ENCODE results near the gene NT5C1B. TPM values are rescaled to one million over a fixed set of nuclear protein-coding genes. Genes with fewer than 3 reads are reported as not detected.

NT5C1B gene
- total and polyA plus RNA-seq, 10 of the 15 experiments (the other 5 are each of a cell fraction or from before 2014, with no cell fraction given) = 0.40 to 0.44 TPM; not detected in 8

- in situ Hi-C loops (cut with MboI) (no loop called here), intact Hi-C loops (cut with micrococcal nuclease; ENCODE audit: unreplicated experiment) (no loop called here)
- no peak overlapping the region for H3K27ac ChIP-seq (ENCODE audit: control insufficient read depth, insufficient read depth)
- H3K4me3 ChIP-seq = no peak overlapping the region
- WGBS (ENCODE audit: insufficient coverage, insufficient replicate concordance, low lambda C conversion rate, missing lambda C conversion rate) = 11% methylated on average over 2 of the region's 2 CpGs
- ChIA-PET CTCF (interaction anchor here (1.2 to 1.3 kb wide), 2 partner anchors 10 to 205 kb away, joined by 3 read pairs; no protein-coding TSS in a partner anchor), POLR2A (no interaction called here), RAD21 (ENCODE audit: unreplicated experiment) (no interaction called here), SMC1A (ENCODE audit: uncharacterized antibody, unreplicated experiment) (no interaction called here)
- H3K9ac ChIP-seq (ENCODE audit: control insufficient read depth, insufficient read depth, low read length) = no peak overlapping the region
- no peak overlapping the region for H2AFZ ChIP-seq (ENCODE audit: control insufficient read depth, low read depth, low read length)
- DNase-seq (ENCODE audit: low read depth, low spot score) (no peak), ATAC-seq (no peak), FAIRE-seq (no peak)
- no peak for TF ChIP-seq ZSCAN29 (IDR thresholded peaks at IDR 0.05)
- TF ChIP-seq EED (IDR thresholded peaks at IDR 0.05; ENCODE audit: low read depth) = no peak
- TF ChIP-seq, protein P1, sequence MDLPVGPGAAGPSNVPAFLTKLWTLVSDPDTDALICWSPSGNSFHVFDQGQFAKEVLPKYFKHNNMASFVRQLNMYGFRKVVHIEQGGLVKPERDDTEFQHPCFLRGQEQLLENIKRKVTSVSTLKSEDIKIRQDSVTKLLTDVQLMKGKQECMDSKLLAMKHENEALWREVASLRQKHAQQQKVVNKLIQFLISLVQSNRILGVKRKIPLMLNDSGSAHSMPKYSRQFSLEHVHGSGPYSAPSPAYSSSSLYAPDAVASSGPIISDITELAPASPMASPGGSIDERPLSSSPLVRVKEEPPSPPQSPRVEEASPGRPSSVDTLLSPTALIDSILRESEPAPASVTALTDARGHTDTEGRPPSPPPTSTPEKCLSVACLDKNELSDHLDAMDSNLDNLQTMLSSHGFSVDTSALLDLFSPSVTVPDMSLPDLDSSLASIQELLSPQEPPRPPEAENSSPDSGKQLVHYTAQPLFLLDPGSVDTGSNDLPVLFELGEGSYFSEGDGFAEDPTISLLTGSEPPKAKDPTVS (IDR thresholded peaks at IDR 0.05; ENCODE audit: low read depth, low read length) = no peak
- TF ChIP-seq NR2C1 (IDR thresholded peaks at IDR 0.05) = no peak
- TF ChIP-seq FOS (IDR thresholded peaks at IDR 0.05; ENCODE audit: borderline replicate concordance, extremely low read depth, insufficient read length) = no peak
- TF ChIP-seq IRF4 (IDR thresholded peaks at IDR 0.05; ENCODE audit: low read depth, low read length) = no peak
- TF ChIP-seq REST (IDR thresholded peaks at IDR 0.05; ENCODE audit: low read depth, low read length) = no peak
- TF ChIP-seq CREM (IDR thresholded peaks at IDR 0.05; ENCODE audit: low read depth) = no peak
- TF ChIP-seq, protein P2, sequence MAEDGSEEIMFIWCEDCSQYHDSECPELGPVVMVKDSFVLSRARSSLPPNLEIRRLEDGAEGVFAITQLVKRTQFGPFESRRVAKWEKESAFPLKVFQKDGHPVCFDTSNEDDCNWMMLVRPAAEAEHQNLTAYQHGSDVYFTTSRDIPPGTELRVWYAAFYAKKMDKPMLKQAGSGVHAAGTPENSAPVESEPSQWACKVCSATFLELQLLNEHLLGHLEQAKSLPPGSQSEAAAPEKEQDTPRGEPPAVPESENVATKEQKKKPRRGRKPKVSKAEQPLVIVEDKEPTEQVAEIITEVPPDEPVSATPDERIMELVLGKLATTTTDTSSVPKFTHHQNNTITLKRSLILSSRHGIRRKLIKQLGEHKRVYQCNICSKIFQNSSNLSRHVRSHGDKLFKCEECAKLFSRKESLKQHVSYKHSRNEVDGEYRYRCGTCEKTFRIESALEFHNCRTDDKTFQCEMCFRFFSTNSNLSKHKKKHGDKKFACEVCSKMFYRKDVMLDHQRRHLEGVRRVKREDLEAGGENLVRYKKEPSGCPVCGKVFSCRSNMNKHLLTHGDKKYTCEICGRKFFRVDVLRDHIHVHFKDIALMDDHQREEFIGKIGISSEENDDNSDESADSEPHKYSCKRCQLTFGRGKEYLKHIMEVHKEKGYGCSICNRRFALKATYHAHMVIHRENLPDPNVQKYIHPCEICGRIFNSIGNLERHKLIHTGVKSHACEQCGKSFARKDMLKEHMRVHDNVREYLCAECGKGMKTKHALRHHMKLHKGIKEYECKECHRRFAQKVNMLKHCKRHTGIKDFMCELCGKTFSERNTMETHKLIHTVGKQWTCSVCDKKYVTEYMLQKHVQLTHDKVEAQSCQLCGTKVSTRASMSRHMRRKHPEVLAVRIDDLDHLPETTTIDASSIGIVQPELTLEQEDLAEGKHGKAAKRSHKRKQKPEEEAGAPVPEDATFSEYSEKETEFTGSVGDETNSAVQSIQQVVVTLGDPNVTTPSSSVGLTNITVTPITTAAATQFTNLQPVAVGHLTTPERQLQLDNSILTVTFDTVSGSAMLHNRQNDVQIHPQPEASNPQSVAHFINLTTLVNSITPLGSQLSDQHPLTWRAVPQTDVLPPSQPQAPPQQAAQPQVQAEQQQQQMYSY (CRISPR knock-in tag; IDR thresholded peaks at IDR 0.05) = no peak
- TF ChIP-seq PAX8 (IDR thresholded peaks at IDR 0.05) = no peak
- TF ChIP-seq, protein P3, sequence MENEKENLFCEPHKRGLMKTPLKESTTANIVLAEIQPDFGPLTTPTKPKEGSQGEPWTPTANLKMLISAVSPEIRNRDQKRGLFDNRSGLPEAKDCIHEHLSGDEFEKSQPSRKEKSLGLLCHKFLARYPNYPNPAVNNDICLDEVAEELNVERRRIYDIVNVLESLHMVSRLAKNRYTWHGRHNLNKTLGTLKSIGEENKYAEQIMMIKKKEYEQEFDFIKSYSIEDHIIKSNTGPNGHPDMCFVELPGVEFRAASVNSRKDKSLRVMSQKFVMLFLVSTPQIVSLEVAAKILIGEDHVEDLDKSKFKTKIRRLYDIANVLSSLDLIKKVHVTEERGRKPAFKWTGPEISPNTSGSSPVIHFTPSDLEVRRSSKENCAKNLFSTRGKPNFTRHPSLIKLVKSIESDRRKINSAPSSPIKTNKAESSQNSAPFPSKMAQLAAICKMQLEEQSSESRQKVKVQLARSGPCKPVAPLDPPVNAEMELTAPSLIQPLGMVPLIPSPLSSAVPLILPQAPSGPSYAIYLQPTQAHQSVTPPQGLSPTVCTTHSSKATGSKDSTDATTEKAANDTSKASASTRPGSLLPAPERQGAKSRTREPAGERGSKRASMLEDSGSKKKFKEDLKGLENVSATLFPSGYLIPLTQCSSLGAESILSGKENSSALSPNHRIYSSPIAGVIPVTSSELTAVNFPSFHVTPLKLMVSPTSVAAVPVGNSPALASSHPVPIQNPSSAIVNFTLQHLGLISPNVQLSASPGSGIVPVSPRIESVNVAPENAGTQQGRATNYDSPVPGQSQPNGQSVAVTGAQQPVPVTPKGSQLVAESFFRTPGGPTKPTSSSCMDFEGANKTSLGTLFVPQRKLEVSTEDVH (IDR thresholded peaks at IDR 0.05; ENCODE audit: low read depth, partially characterized antibody) = no peak
- TF ChIP-seq NFIC (IDR thresholded peaks at IDR 0.05; ENCODE audit: low read depth, low read length) = no peak
- no peak for TF ChIP-seq KAT2A (conservative IDR thresholded peaks at IDR 0.05; ENCODE audit: control insufficient read depth, low read depth, low read length)
- no peak for TF ChIP-seq ATF7 (IDR thresholded peaks at IDR 0.05; ENCODE audit: low read depth)
- TF ChIP-seq RUNX3 (IDR thresholded peaks at IDR 0.05; ENCODE audit: low read length) = no peak
- BruUV-seq (replicated peaks) = no TSS peak
- no peak overlapping the region for H3K4me2 ChIP-seq (ENCODE audit: control insufficient read depth, insufficient read depth)
- no peaks in the 10 kb centered on the region for H3K27me3 ChIP-seq (replicated peaks in 1 of 2; ENCODE audit: control insufficient read depth in 2 of 2, insufficient read depth in 2 of 2, low read length in 1 of 2)
- no peaks in the 10 kb centered on the region for H4K20me1 ChIP-seq (ENCODE audit: control insufficient read depth, insufficient read depth)
- H3K9me3 ChIP-seq (replicated peaks; ENCODE audit: control insufficient read depth, insufficient read depth, low read length) = no peaks in the 10 kb centered on the region
- H3K79me2 ChIP-seq (ENCODE audit: control insufficient read depth, insufficient read depth, low read length) = no peaks in the 10 kb centered on the region
- H3K4me1 ChIP-seq (ENCODE audit: control insufficient read depth, insufficient read depth, low read length) = no peaks in the 10 kb centered on the region
- no peaks in the 10 kb centered on the region for H3K36me3 ChIP-seq (ENCODE audit: control insufficient read depth in 2 of 2, insufficient read depth in 2 of 2, low read length in 1 of 2)
Observed at GRCh38 chr2:18619091-18619490, 29.7 kb upstream of the NT5C1B start.

Data from GM12878 (cell line).